A673 (cell line): ENCODE results near the gene OR5K4. TPM values are rescaled to one million over a fixed set of nuclear protein-coding genes. Genes with fewer than 3 reads are reported as not detected.

Experiments used
- BruUV-seq: library from RNA; stranded (reverse); fragments of 400-500 nt; replicated peaks from 2 replicates; lab custom pipeline; 2021; lab: Mats Ljungman, UMichigan
- CTCF ChIA-PET: fragments of 300-600 bp; sonication (Branson Sonifier 250); formaldehyde crosslinking; loops from one replicate; lab custom pipeline; 2022; ENCODE audit warnings: antibody characterized with exemption; lab: Charles Lee
- POLR2A ChIA-PET: fragments of 300-600 bp; sonication (Branson Sonifier 250); formaldehyde crosslinking; loops from one replicate; lab custom pipeline; 2022; ENCODE audit warnings: antibody characterized with exemption; ENCODE audit not compliant: low non-redundant PET; lab: Charles Lee
- DNase-seq: peaks from one replicate; pipeline ENCODE4 v3.0.0-alpha.2; 2015; ENCODE audit warnings: low spot score
- H3K27ac ChIP-seq: fragments of 200-600 bp; sonication (generic); 2 replicates; pipeline ENCODE4 v1.5.1; 2016; ENCODE audit warnings: mixed run types, low read depth, mild to moderate bottlenecking, mixed read lengths, antibody characterized with exemption, low read length; ENCODE audit not compliant: poor library complexity, severe bottlenecking
- H3K27me3 ChIP-seq: fragments of 200-600 bp; sonication (generic); replicated peaks from 2 replicates; pipeline ENCODE4 v1.6.1; 2017; ENCODE audit warnings: mixed run types, low read depth, mild to moderate bottlenecking, mixed read lengths, antibody characterized with exemption, low read length; ENCODE audit not compliant: insufficient read depth, poor library complexity
- H3K36me3 ChIP-seq: fragments of 200-600 bp; sonication (generic); 2 replicates; pipeline ENCODE4 v1.6.1; 2016; ENCODE audit warnings: mixed run types, mild to moderate bottlenecking, mixed read lengths, antibody characterized with exemption, low read length; ENCODE audit not compliant: insufficient read depth, poor library complexity, severe bottlenecking
- H3K4me1 ChIP-seq: fragments of 200-600 bp; sonication (generic); 2 replicates; pipeline ENCODE4 v1.6.1; 2017; ENCODE audit warnings: mixed run types, mild to moderate bottlenecking, mixed read lengths, antibody characterized with exemption, low read length; ENCODE audit not compliant: insufficient read depth, poor library complexity, severe bottlenecking
- H3K4me3 ChIP-seq: fragments of 200-600 bp; sonication (generic); 2 replicates; pipeline ENCODE4 v1.5.1; 2016; ENCODE audit warnings: low read depth, mixed run types, mild to moderate bottlenecking, mixed read lengths, low read length; ENCODE audit not compliant: poor library complexity, severe bottlenecking
- H3K9me3 ChIP-seq: fragments of 200-600 bp; sonication (generic); 2 replicates; pipeline ENCODE4 v1.6.1; 2016; ENCODE audit warnings: mixed run types, low read depth, mild to moderate bottlenecking, mixed read lengths, antibody characterized with exemption, low read length; ENCODE audit not compliant: poor library complexity, severe bottlenecking
- CTCF ChIP-seq: fragments of 300-800, 200-600 bp; sonication (generic); conservative IDR thresholded peaks from 2 replicates; pipeline ENCODE4 v1.5.1; 2017; ENCODE audit warnings: low read depth, mild to moderate bottlenecking, antibody characterized with exemption, low read length, moderate library complexity, mixed read lengths
- EZH2 ChIP-seq: fragments of 200-600 bp; sonication (generic); IDR thresholded peaks from 2 replicates; pipeline ENCODE4 v1.6.1; 2017; ENCODE audit warnings: borderline replicate concordance, low read depth, mild to moderate bottlenecking, mixed read lengths, antibody characterized with exemption, low read length; ENCODE audit not compliant: poor library complexity, severe bottlenecking
- intact Hi-C: fragments of 100-400 bp; cut with micrococcal nuclease; formaldehyde crosslinking; loops from one replicate; pipeline ENCODE4 v1.10.0; 2022; ENCODE audit not compliant: unreplicated experiment
- total RNA-seq: library from RNA; stranded (reverse); gene quantifications from 2 replicates; pipeline ENCODE4 v1.2.3, GENCODE V29; 2021

The OR5K4 gene
- total RNA-seq, 1 experiment from 2014 or later, result not detected

- no TSS peak for BruUV-seq
- Histone ChIP-seq H3K27ac (no peak overlapping the region), H3K36me3 (no peaks in the 10 kb centered on the region), H3K4me3 (no peak overlapping the region), H3K27me3 (peaks cover 29% of the 10 kb centered on the region), H3K4me1 (no peaks in the 10 kb centered on the region), H3K9me3 (no peaks in the 10 kb centered on the region)
- DNase-seq, result no peak
- POLR2A ChIA-PET, result no interaction called here
- CTCF ChIA-PET, result no interaction called here
- intact Hi-C loops, result no loop called here
- no peak for TF ChIP-seq EZH2
- TF ChIP-seq CTCF, result no peak
Measured at GRCh38 chr3:98331329-98331728, 22.3 kb upstream of the OR5K4 start.

- intact Hi-C loops, result no loop called here
Measured at GRCh38 chr3:98333989-98334606, 19.6 kb upstream of the OR5K4 start.

GRCh38 chr3:98339031-98339430 lies 14.6 kb upstream of the OR5K4 start:
- H3K4me3 ChIP-seq, result no peak overlapping the region
- no TSS peak for BruUV-seq
- no peaks in the 10 kb centered on the region for H3K4me1 ChIP-seq
- H3K27me3 ChIP-seq, result peaks cover 30% of the 10 kb centered on the region
- ChIA-PET POLR2A (no interaction called here), CTCF (no interaction called here)
- no peak for TF ChIP-seq EZH2
- TF ChIP-seq CTCF, result no peak
- no peaks in the 10 kb centered on the region for H3K36me3 ChIP-seq
- intact Hi-C loops, result no loop called here
- no peak for DNase-seq
- H3K9me3 ChIP-seq, result no peaks in the 10 kb centered on the region
- no peak overlapping the region for H3K27ac ChIP-seq

More at GRCh38 chr3:98333989-98334606, 19.6 kb upstream of the OR5K4 start:
- no peak for DNase-seq
- no peak for TF ChIP-seq EZH2
- no peak for TF ChIP-seq CTCF
- ChIA-PET POLR2A (no interaction called here), CTCF (no interaction called here)
- Histone ChIP-seq H3K4me3 (no peak overlapping the region), H3K9me3 (no peaks in the 10 kb centered on the region), H3K27me3 (peaks cover 21% of the 10 kb centered on the region), H3K27ac (no peak overlapping the region), H3K4me1 (no peaks in the 10 kb centered on the region), H3K36me3 (no peaks in the 10 kb centered on the region)
- no TSS peak for BruUV-seq
